ENCODE data around the gene SGPP2.

The SGPP2 gene

DNA sequence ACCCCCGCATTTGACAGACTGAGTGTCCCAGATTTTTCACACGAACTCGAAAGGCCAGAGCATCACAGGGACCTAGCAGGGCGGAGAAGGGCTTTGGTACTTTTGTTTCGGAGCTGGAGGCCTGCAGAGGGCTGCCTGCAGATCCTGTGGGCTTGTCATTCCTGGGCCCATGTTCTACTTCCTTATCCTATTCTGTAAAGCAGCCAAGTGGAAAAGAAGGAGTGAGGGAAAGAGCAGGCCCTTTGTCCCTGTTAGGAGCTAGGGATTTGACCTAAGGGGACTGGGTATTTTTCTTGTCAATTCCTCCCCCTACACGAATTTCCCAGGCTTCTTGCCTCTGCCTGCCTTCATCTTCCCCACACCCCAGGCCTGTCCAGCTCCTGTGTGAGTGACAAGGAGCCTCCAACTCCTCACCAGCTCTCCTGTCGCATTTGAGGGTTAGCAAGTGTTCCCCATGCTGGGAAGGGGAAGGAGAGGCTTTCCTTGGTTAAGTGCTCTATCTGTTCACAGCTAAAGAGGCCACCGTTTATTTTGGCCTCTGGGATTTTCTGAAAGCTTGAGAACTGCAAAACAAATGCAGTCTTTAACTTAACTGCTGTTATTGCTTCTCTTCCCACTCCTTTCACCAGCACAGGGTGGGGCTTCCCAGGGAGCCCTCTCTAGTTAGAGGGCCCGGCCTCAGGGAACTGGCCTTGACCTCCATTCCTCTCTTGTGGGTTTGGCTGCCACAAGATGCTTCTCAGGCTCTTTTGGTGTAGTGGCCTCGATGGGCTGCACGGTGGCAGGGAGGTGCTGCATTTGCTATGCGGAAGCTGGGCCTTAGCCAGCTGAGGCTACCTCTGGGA is 61.2 kb downstream of the SGPP2 start:
- Histone ChIP-seq H3K79me2 (ENCODE audit: control insufficient read depth, low read length) (no peaks in the 10 kb centered on the region), H3K27ac (ENCODE audit: low read depth, low read length) (no peak overlapping the region), H3F3A (ENCODE audit: control insufficient read depth, insufficient read depth) (no peaks in the 10 kb centered on the region), H3K9me2 (replicated peaks; ENCODE audit: control insufficient read depth, low read length) (no peaks in the 10 kb centered on the region), H3K9me3 (ENCODE audit: control insufficient read depth, insufficient read depth, low read length) (no peaks in the 10 kb centered on the region), H4K20me1 (ENCODE audit: control insufficient read depth, insufficient read depth, low read depth, low read length) (no peaks in the 10 kb centered on the region), H3K4me3 (ENCODE audit: low read length) (no peak overlapping the region), H3K27me3 (ENCODE audit: control insufficient read depth, low read length) (no peaks in the 10 kb centered on the region; the same call in 1 of the 2 replicates), H3K4me1 (ENCODE audit: control insufficient read depth, low read length) (no peaks in the 10 kb centered on the region), H3K36me3 (ENCODE audit: control insufficient read depth, low read length) (no peaks in the 10 kb centered on the region), H3K4me2 (ENCODE audit: low read length) (no peak overlapping the region)
- TF ChIP-seq, protein P1, sequence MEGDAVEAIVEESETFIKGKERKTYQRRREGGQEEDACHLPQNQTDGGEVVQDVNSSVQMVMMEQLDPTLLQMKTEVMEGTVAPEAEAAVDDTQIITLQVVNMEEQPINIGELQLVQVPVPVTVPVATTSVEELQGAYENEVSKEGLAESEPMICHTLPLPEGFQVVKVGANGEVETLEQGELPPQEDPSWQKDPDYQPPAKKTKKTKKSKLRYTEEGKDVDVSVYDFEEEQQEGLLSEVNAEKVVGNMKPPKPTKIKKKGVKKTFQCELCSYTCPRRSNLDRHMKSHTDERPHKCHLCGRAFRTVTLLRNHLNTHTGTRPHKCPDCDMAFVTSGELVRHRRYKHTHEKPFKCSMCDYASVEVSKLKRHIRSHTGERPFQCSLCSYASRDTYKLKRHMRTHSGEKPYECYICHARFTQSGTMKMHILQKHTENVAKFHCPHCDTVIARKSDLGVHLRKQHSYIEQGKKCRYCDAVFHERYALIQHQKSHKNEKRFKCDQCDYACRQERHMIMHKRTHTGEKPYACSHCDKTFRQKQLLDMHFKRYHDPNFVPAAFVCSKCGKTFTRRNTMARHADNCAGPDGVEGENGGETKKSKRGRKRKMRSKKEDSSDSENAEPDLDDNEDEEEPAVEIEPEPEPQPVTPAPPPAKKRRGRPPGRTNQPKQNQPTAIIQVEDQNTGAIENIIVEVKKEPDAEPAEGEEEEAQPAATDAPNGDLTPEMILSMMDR (IDR thresholded peaks at IDR 0.05; ENCODE audit: low read depth, low read length, poor library complexity, severe bottlenecking): no peak
- no peak for TF ChIP-seq EZH2phosphoT487 (IDR thresholded peaks at IDR 0.05; ENCODE audit: borderline replicate concordance, low read length)

DNA sequence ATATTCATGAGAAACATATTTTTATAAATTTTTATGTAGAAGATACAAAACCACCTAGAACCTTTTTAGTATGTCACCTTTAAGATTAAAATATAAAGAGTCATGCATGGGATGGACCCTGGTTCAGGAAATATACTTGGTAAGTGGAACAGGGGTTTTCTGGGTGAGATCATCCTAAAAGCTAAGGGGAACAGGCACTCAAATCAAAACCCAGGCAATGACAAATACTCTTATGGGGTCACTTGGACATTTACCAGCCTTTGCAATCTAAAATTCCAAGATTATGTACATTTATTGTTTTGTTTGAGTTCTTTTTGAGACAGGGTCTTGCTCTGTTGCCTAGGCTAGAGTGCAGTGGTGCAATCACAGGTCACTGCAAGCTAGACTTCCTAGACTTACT is 65.8 kb downstream of the SGPP2 start:
- Histone ChIP-seq H3F3A (ENCODE audit: control insufficient read depth, insufficient read depth) (no peaks in the 10 kb centered on the region), H3K27me3 (ENCODE audit: control insufficient read depth, low read length) (no peaks in the 10 kb centered on the region), H3K9me2 (replicated peaks; ENCODE audit: control insufficient read depth, low read length) (no peaks in the 10 kb centered on the region), H3K4me3 (ENCODE audit: low read length) (no peak overlapping the region), H3K36me3 (ENCODE audit: control insufficient read depth, low read length) (no peaks in the 10 kb centered on the region), H3K4me1 (ENCODE audit: control insufficient read depth, low read length) (no peaks in the 10 kb centered on the region), H3K79me2 (ENCODE audit: control insufficient read depth, low read length) (no peaks in the 10 kb centered on the region), H3K27ac (ENCODE audit: low read depth, low read length) (no peak overlapping the region), H3K4me2 (ENCODE audit: low read length) (no peak overlapping the region), H4K20me1 (ENCODE audit: control insufficient read depth, insufficient read depth, low read depth, low read length) (no peaks in the 10 kb centered on the region), H3K9me3 (ENCODE audit: control insufficient read depth, insufficient read depth, low read length) (no peaks in the 10 kb centered on the region)
- TF ChIP-seq EZH2phosphoT487 (IDR thresholded peaks at IDR 0.05; ENCODE audit: borderline replicate concordance, low read length): no peak
- TF ChIP-seq, protein P1 (IDR thresholded peaks at IDR 0.05; ENCODE audit: low read depth, low read length, poor library complexity, severe bottlenecking): no peak

DNA sequence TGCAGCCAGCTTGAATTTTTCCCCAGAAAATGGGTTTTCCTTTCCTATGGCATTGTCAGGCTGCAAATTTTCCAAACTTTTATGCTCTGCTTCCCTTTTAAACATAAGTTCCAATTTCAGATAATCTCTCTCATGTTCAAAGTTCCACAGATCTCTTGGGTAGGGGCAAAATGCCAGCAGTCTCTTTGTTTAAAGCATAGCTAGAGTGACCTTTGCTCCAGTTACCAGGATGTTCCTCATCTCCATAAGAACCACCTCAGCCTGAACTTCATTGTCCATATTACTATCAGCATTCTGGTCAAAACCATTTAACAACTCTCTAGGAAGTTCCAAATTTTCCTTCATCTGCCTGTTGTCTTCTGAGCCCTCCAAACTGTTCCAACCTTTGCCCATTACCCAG is 68.3 kb downstream of the SGPP2 start:
- Histone ChIP-seq H3K4me3 (ENCODE audit: low read length) (no peak overlapping the region), H4K20me1 (ENCODE audit: control insufficient read depth, insufficient read depth, low read depth, low read length) (no peaks in the 10 kb centered on the region), H3K36me3 (ENCODE audit: control insufficient read depth, low read length) (no peaks in the 10 kb centered on the region), H3K27me3 (ENCODE audit: control insufficient read depth, low read length) (peaks cover 3% of the 10 kb centered on the region; the same call in 1 of the 2 replicates), H3K27ac (ENCODE audit: low read depth, low read length) (no peak overlapping the region), H3K4me2 (ENCODE audit: low read length) (no peak overlapping the region), H3K79me2 (ENCODE audit: control insufficient read depth, low read length) (no peaks in the 10 kb centered on the region), H3K4me1 (ENCODE audit: control insufficient read depth, low read length) (no peaks in the 10 kb centered on the region), H3K9me2 (replicated peaks; ENCODE audit: control insufficient read depth, low read length) (no peaks in the 10 kb centered on the region), H3F3A (ENCODE audit: control insufficient read depth, insufficient read depth) (no peaks in the 10 kb centered on the region), H3K9me3 (ENCODE audit: control insufficient read depth, insufficient read depth, low read length) (no peaks in the 10 kb centered on the region)
- no peak for TF ChIP-seq EZH2phosphoT487 (IDR thresholded peaks at IDR 0.05; ENCODE audit: borderline replicate concordance, low read length)
- TF ChIP-seq, protein P1 (IDR thresholded peaks at IDR 0.05; ENCODE audit: low read depth, low read length, poor library complexity, severe bottlenecking): no peak

Data from DOHH2 (cell line).